C4-2B (cell line): ENCODE results near the gene TRIM17.

Experiments
- H3K27ac ChIP-seq: fragments of 450-650 bp; 2 replicates; pipeline ENCODE4 v1.5.1; 2017
- CTCF ChIP-seq: fragments of 450-650 bp; conservative IDR thresholded peaks from 2 replicates; pipeline ENCODE4 v1.5.1; 2017; ENCODE audit warnings: mild to moderate bottlenecking
- ZFX ChIP-seq: fragments of 450-650 bp; IDR thresholded peaks from 2 replicates; pipeline ENCODE4 v1.6.1; 2017

TRIM17 gene

GRCh38 chr1:228370941-228371740 lies 45.5 kb downstream of the TRIM17 start:
- no peak for TF ChIP-seq ZFX
- no peak for TF ChIP-seq CTCF
- H3K27ac ChIP-seq = no peak overlapping the region

- H3K27ac ChIP-seq = no peak overlapping the region
- TF ChIP-seq CTCF = no peak
- no peak for TF ChIP-seq ZFX
Measured at GRCh38 chr1:228370439-228370940, 46.2 kb downstream of the TRIM17 start.

GRCh38 chr1:228369608-228370438 lies 46.8 kb downstream of the TRIM17 start:
- no peak for TF ChIP-seq ZFX
- no peak for TF ChIP-seq CTCF
- no peak overlapping the region for H3K27ac ChIP-seq

GRCh38 chr1:228368801-228369607 lies 47.7 kb downstream of the TRIM17 start:
- H3K27ac ChIP-seq = no peak overlapping the region
- TF ChIP-seq ZFX = no peak

GRCh38 chr1:228367798-228368791 lies 48.6 kb downstream of the TRIM17 start:
- no peak overlapping the region for H3K27ac ChIP-seq
- TF ChIP-seq ZFX (no peak), CTCF (no peak)

GRCh38 chr1:228366866-228367741 lies 49.6 kb downstream of the TRIM17 start:
- H3K27ac ChIP-seq = no peak overlapping the region
- no peak for TF ChIP-seq CTCF
- TF ChIP-seq ZFX = no peak
